Left lung (tissue), 14 donors: Measurements from ENCODE around the gene PHAF1. TPM values are rescaled to one million over a fixed set of nuclear protein-coding genes. Genes with fewer than 3 reads are reported as not detected.
A peak's percentile ranks its signal among the peaks of the same experiment; 100 is the strongest.

Experiments used
- ATAC-seq: fragments of 200-7000 bp; cut with Tn5 transposase; one replicate; pipeline ENCODE4 v1.9.1; 2020; ENCODE audit warnings: moderate library complexity
- DNase-seq, 4 donors: peaks; one replicate each; pipeline ENCODE4 v3.0.0-alpha.2; 2013 to 2020
- H3K27ac ChIP-seq, 2 donors: fragments of 200-600 bp; sonication (generic) in 1 of 2; one replicate each; pipeline versions ENCODE4 v1.5.0 to v1.8.0; 2020 to 2021
- H3K27me3 ChIP-seq, 2 donors: fragments of 200-600 bp; sonication (generic) in 1 of 2; one replicate each; pipeline versions ENCODE4 v1.5.0 to v1.8.0; 2020 to 2021
- H3K36me3 ChIP-seq, 2 donors: fragments of 200-600 bp; sonication (generic) in 1 of 2; one replicate each; pipeline versions ENCODE4 v1.5.0 to v1.8.0; 2020 to 2021
- H3K4me1 ChIP-seq, 2 donors: fragments of 200-600 bp; one replicate each; pipeline ENCODE4 v1.8.0; 2021
- H3K4me3 ChIP-seq, 2 donors: fragments of 200-600 bp; sonication (generic) in 1 of 2; one replicate each; pipeline versions ENCODE4 v1.5.0 to v1.8.0; 2020 to 2021; ENCODE audit warnings: mild to moderate bottlenecking in 1 of 2
- H3K9me3 ChIP-seq, 2 donors: fragments of 200-600 bp; sonication (generic) in 1 of 2; one replicate each; pipeline versions ENCODE4 v1.5.0 to v1.8.0; 2020 to 2021
- CTCF ChIP-seq, 2 donors: fragments of 200-600 bp; sonication (generic) in 1 of 2; IDR thresholded peaks; one replicate each; pipeline versions ENCODE4 v1.5.0 to v1.8.0; 2021; ENCODE audit warnings: antibody characterized with exemption in 2 of 2
- intact Hi-C, 2 donors: fragments of 100-400 bp; cut with DNase I; formaldehyde crosslinking; loops; one replicate each; pipeline versions ENCODE4 v1.11.2 to v1.14.2; 2022
- long read RNA-seq, 12 donors: library from polyadenylated mRNA in 2 of 12; unstranded in 2 of 12; transcript quantifications; one replicate each; pipeline ENCODE4 v2.0.0 and lab custom pipeline, GENCODE V29; 2019 to 2026
- polyA plus RNA-seq, 6 donors: library from polyadenylated mRNA; unstranded; fragments of 120-200 nt; gene quantifications; one replicate each; pipeline ENCODE4 v1.2.1, GENCODE V29; 2013; ENCODE audit not compliant: insufficient read length in 6 of 6
- total RNA-seq, 2 donors: library from RNA; stranded (reverse); fragmentation: NEBNext Ultra II Directional; extraction: Animal tissue kit (Norgen Biotek cat#: 25700); gene quantifications; one replicate each; pipeline ENCODE4 v1.2.1, GENCODE V29; 2021
- donor health status: DM: no; HTN: yes; CAD: no.
- donor health status: DM: no; HTN: no; CAD: no.

Gene PHAF1
- total RNA-seq: 10 to 100 TPM; 12.3 to 21.7 TPM
- 10 to 100 TPM; 22.7 to 26.5 (median 23.6) TPM for polyA plus RNA-seq
- long read RNA-seq, donor 1, partial matches to known transcripts: 6 of 7 reads
- long read RNA-seq, donor 1, other reads (novel, unspliced or antisense): 0 of 7 reads
- long read RNA-seq, donor 2, partial matches to known transcripts: 6 of 8 reads
- long read RNA-seq, donor 2, other reads (novel, unspliced or antisense): 0 of 8 reads
- long read RNA-seq, donor 3, partial matches to known transcripts: 0 of 3 reads
- long read RNA-seq, donor 3, other reads (novel, unspliced or antisense): 0 of 3 reads
- long read RNA-seq, donor 4, partial matches to known transcripts: 1 of 1 reads
- long read RNA-seq, donor 4, other reads (novel, unspliced or antisense): 0 of 1 reads
- long read RNA-seq, donor 5, partial matches to known transcripts: 0 of 1 reads
- long read RNA-seq, donor 5, other reads (novel, unspliced or antisense): 0 of 1 reads
- long read RNA-seq, donor 6, partial matches to known transcripts: 0 of 1 reads
- long read RNA-seq, donor 6, other reads (novel, unspliced or antisense): 0 of 1 reads
- long read RNA-seq, donor 7: 0 reads
- long read RNA-seq, donor 8, partial matches to known transcripts: 0 of 1 reads
- long read RNA-seq, donor 8, other reads (novel, unspliced or antisense): 0 of 1 reads
- long read RNA-seq, donor 9: 0 reads
- long read RNA-seq, donor 10, partial matches to known transcripts: 1 of 1 reads
- long read RNA-seq, donor 10, other reads (novel, unspliced or antisense): 0 of 1 reads
- long read RNA-seq, donor 11: 0 reads
- long read RNA-seq, donor 12, partial matches to known transcripts: 11 of 12 reads
- long read RNA-seq, donor 12, other reads (novel, unspliced or antisense): 0 of 12 reads

- Histone ChIP-seq H3K4me3 (peak within 1 kb of the TSS; percentile 97 to 99), H3K27me3 (no peaks in the 10 kb centered on the region), H3K36me3 (no peaks in the 10 kb centered on the region), H3K9me3 (no peaks in the 10 kb centered on the region), H3K4me1 (peaks cover 12 to 55% of the 10 kb centered on the region in 2 donors), H3K27ac (peak within 1 kb of the TSS; percentile 84 to 88)
- intact Hi-C loops: no loop called here
- peak; percentile 98 for ATAC-seq
- DNase-seq: peak; percentile 94 to 100 (median 94)
- no peak for TF ChIP-seq CTCF (IDR thresholded peaks at IDR 0.05)
Observed at GRCh38 chr16:67109407-67110135, at the start of gene PHAF1. Gene PHAF1, plus strand, starts transcription at chr16:67109941. Its CDS starts 235 bp downstream, at chr16:67110176.

GRCh38 chr16:67063008-67063407, 46.7 kb upstream of the PHAF1 start:
- Histone ChIP-seq H3K27me3 (no peaks in the 10 kb centered on the region), H3K4me1 (peaks cover 0 to 5% of the 10 kb centered on the region in 2 donors), H3K36me3 (peaks cover 0 to 18% of the 10 kb centered on the region in 2 donors), H3K9me3 (no peaks in the 10 kb centered on the region), H3K27ac (no peak overlapping the region), H3K4me3 (no peak overlapping the region)
- TF ChIP-seq CTCF (IDR thresholded peaks at IDR 0.05): no peak
- no peak for DNase-seq
- intact Hi-C loops: no loop called here
- ATAC-seq: no peak

- ATAC-seq (no peak), DNase-seq (no peak)
- Histone ChIP-seq H3K27ac (no peak overlapping the region), H3K36me3 (peaks cover 0 to 67% of the 10 kb centered on the region in 2 donors), H3K27me3 (no peaks in the 10 kb centered on the region), H3K4me3 (no peak overlapping the region), H3K4me1 (no peaks in the 10 kb centered on the region), H3K9me3 (no peaks in the 10 kb centered on the region)
- no peak for TF ChIP-seq CTCF (IDR thresholded peaks at IDR 0.05)
- intact Hi-C loops: no loop called here
Observed at GRCh38 chr16:67068212-67068753, 41.5 kb upstream of the PHAF1 start.

GRCh38 chr16:67071476-67072048, 38.2 kb upstream of the PHAF1 start:
- Histone ChIP-seq H3K36me3 (peaks cover 0 to 80% of the 10 kb centered on the region in 2 donors), H3K9me3 (no peaks in the 10 kb centered on the region), H3K4me3 (no peak overlapping the region), H3K27ac (no peak overlapping the region), H3K27me3 (no peaks in the 10 kb centered on the region), H3K4me1 (no peaks in the 10 kb centered on the region)
- intact Hi-C loops: no loop called here
- TF ChIP-seq CTCF (IDR thresholded peaks at IDR 0.05): no peak
- ATAC-seq (no peak), DNase-seq (no peak)
